ENCODE measurements around the gene CLDN14.

The CLDN14 gene

DNA sequence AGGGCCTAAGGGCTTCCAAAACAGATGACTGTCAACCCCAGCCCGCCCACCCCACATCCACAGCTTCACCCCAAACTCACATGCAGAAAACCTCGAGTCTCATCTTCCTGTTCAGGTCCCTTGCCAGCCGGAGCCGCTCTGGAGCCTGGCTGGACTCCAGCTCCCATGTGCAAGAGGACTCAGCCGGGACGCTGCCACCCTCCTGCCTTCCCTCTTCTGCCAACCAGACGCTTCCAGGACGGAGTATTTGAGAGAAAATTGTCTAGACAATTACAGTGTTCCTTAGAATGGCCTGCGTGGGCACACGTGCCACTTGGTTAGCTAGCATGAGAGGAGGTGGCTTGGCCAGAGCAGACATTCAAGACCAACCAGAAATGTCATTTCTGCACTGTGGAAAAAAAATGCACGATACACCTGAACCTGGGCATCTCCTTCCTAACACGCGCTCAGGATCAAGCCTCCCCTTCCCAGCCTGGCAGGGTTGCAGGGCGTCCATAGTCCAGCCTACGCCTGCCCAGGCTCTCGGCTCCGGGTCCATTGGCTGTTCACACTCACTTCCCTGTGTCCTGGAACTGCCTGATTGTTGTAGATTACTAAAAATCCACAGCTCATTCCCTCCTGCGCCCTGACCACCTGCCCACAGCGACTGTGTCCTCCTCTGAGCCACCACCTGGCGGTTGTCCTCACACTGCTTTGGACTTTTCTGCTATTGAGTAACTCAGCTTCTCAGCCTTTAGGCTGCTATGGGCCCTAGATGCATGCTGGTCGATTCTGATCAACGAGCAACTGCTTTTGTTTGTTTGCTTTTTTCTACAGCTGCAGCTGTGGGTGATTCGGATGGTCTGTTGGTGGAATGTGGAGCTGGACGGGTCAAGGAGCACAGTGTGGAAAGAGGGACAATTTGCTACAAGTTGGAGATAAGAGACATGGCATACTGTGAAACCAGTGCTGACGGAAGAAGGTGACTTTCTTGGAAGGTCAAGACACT, at the start of gene CLDN14:
TSS of gene CLDN14 (minus strand) at position 708 of the 988 bp plus-strand sequence. CDS start 18,427 bp downstream, outside the sequence.
- no peak for DNase-seq (ENCODE audit: low read depth in 2 of 2)

DNA sequence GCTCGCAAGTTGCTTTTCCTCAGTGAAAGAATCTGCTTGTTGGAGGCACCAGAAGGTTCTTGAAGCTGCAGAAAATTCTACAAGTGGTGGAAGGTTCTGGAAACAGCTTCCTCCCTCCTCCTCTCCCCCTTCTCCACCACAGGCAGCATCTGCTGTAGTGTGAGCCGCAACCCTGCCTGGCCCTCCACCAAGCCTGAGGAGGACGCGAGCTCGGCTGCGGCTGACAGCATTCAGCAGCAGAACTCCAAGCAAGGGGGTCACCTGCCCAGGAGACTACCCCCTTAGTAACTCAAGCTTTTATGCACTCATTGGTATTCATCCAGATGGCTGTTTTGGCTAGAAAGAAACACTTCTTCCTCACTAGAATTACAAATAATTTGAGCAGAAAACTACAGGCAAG, 48.8 kb upstream of the CLDN14 start:
- DNase-seq (ENCODE audit: low read depth in 2 of 2), result no peak

GRCh38 chr21:36527317-36527716, 47.4 kb upstream of the CLDN14 start:
- no peak for DNase-seq (ENCODE audit: low read depth in 2 of 2)

DNA sequence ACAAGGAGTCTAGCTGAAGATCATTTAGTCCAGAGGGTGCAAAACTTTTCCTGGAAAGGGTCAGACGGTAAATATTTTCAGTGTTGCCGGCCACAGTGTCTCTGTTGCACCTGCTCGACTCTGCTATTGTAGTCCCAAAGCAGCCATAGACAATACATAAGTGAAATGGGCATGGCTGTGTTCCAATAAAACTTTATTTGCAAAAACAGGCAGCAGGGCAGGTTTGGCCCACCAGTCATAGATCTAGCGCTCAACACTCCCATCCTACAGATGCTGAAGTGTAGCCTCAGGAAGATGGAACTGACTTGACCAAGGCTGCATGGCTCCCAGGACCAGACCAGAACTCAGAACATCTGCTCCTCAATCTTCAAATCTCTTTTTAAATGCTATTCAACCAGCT, 46.2 kb upstream of the CLDN14 start:
- DNase-seq (ENCODE audit: low read depth in 2 of 2), result no peak

DNA sequence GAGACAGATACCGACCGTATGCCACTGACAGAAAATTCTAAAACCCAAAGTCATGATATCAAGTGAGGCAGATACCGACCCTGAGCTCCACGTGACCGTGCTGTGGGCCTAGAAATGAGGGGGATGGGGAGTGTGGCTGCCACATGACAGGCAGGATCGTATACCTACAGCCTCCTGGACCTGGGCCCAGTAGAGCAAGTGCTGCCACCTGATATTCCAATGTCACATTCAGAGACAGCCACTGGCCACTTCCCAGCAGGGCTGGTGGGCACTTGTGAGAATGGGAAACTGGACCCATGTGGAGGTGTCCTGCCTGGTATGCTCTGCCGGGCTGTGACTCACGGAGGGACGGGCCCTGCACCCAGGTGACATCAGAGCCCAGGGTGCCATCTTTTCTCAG, 44.6 kb upstream of the CLDN14 start:
- no peak for DNase-seq (ENCODE audit: low read depth in 2 of 2)

DNA sequence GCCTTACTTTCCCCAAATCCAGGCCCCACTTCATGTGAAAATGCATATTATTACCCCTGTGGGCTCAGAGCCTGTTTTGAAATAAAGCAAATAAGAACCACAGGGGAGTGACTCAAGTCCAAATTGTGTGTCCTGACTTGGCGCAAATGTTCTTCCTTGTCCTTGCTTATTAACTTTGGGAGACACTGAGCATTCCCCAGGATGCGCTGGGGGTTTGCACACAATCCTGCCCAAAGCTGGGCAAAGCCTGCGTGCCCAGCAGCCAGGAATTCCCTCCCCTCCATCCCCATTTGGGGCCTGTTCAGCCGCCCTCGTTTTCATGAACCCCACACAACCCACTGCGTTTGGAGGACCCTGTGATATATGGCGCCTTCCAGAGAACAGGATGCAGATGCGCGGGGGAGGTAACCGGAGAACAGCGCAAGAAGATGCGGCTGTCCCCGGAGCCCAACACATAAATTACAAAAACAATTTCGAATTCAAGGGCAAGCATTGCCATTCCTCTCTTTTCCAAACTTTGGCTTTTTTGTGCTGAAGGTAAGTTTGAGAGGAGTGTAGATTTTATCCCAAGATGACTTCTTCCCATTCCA, 42.4 kb upstream of the CLDN14 start:
- DNase-seq (ENCODE audit: low read depth in 2 of 2), result no peak

- DNase-seq (ENCODE audit: low read depth in 2 of 2), result no peak
These were observed 39.1 kb upstream of the CLDN14 start for GRCh38 chr21:36518883-36519492.

GRCh38 chr21:36517366-36518075, 37.6 kb upstream of the CLDN14 start:
- DNase-seq (ENCODE audit: low read depth in 2 of 2), result no peak

DNA sequence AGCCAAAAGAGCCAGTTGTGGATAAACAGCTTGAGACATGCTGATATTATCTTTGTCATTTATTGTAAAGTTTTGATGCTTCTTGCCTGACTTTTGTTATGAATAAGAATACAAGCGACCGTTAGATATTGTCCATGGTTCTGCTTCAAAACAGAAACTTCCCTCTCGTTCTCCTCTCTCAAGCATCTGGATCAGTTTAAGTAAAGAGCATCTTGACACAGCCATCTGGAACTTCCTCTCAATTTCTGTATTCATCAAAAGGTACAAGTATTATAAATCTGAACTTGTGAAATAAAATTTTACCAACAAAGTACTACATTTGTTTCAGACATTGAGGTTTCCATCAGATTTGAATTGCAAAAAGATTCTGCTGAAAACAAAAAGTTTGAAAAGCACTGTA, 36.4 kb upstream of the CLDN14 start:
- peak in 1 of 2 experiments; percentile 6 for DNase-seq (ENCODE audit: low read depth in 2 of 2)

DNA sequence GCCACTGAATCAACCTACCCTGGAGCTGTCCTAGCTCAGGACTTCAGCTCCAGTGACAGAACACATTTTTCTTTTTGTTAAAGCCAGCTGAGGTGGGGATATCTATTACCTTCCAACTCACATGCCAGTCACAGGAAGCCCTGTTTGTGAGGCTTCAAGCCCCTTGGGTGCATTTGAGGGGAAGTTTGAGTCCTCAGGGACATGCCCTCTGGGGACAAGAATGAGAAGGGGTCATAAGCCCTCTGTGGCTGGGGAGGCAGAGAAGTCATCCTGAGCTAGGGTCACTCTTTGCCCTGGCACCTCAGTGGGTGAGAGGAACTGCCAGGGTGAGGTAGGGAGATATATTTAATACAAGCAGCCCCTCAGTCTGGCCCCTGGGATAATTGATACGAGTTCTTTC, 33.5 kb upstream of the CLDN14 start:
- no peak for DNase-seq (ENCODE audit: low read depth in 2 of 2)

GRCh38 chr21:36512971-36513370, 33.0 kb upstream of the CLDN14 start:
- no peak for DNase-seq (ENCODE audit: low read depth in 2 of 2)

DNA sequence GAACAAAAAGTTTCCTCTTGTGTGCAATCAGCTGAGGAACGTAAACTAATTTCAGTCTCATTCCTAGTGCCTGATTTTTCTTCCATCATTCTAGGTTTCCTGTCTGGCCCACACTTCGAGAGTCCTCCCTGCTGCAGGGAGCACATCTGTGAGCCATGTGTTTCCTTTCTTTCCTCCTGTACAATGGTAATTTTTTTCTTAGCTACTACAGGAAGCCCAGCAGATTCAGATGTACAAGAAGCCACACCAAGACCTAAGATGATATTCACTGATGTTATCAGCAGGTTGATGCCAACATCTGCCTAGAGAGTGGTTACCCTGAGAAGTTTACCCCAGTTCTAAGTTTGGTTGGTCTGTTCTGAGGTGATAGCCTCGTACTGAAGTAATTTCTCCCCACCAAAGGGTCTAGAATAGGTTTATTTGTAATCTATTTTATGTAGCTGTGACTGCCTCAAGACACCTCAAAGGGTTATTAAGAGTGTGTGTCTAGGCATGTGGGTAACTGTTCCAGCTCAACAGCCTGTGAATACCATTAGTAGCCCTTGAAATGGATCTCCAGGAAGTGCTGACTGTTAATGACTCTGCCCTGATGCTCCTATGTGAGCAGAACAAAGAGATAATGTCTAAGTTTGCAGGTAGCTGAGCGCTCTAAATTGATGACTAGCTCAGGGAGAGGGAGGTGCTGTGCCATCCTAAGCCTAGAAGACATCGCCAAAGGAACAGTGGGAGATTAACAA, 31.7 kb upstream of the CLDN14 start:
- peak; percentile 44 for DNase-seq (ENCODE audit: low read depth in 2 of 2)

DNA sequence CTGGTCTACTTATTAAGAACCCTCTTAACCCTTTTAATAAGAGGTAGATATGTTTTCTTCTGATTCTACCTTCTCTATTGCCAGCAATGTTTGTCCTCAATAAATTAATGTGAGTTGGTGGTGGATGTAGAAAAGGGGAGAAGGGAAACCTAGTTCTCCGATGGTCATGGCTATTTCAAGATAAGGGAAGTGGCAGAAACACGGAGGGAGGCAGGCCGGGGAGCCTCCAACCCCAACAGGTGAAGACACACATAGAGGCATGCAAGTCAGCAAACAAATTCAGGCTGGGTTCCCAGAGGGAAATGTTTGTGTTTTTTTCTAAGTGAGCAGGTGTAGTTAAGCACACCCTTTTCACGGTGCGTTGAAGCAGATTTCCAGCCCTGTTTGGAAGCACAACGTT, 31.0 kb upstream of the CLDN14 start:
- no peak for DNase-seq (ENCODE audit: low read depth in 2 of 2)

DNA sequence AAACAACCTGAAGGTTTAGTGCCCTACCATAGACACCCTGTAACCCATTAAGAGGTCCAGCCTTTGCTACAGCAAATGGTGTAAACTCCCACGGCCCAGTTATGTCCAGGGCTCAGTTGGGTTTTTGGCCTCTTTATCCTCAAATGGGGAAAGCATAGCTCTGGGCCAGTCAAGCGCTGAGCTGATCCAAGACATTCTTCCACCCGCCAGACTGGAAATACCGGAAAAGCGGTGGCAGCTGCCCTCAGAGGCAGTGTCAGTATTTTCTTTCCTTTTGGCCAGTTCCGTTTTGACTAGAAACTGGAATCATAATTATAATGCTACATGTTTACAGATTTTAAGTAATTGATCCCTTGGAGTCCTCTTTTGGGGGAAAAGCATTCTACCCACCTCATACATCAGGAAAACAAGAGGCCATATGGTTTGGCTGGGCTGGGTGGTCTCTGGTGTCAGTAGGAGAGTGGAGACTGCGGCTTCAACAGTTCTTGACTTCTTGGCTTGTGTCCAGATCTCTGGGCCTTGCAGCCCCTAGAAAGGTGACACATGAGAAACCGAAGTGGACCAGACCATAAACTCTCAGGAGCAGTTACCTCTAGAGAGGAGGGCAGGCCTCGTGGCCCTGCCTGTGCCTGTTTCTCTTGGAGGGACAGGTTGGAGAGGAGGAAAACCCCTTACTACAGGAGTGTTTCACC, 30.2 kb upstream of the CLDN14 start:
- DNase-seq (ENCODE audit: low read depth in 2 of 2), result no peak

DNA sequence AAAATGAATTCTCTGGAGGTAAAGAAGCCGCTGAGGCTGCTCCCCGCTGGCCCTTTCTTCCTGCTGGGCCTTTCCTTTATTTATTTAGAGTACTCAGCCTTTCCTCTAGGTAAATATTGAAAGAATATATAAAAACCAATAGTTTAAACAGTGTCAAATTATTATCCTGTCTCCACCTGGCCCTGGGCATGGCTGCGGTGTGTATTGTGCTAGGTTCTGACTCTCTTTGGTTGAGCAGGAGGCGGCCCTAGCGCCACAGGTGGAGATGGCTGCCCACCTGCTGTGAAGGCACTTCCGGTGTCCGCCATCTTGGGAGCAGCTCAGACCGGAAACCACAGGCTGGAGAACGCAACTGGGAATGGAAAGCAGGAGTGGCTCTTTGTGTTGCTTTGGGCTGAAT, 29.0 kb upstream of the CLDN14 start:
- DNase-seq (ENCODE audit: low read depth in 2 of 2), result no peak

- DNase-seq (ENCODE audit: low read depth in 2 of 2), result no peak
These were observed 27.6 kb upstream of the CLDN14 start for GRCh38 chr21:36507397-36508018.

DNA sequence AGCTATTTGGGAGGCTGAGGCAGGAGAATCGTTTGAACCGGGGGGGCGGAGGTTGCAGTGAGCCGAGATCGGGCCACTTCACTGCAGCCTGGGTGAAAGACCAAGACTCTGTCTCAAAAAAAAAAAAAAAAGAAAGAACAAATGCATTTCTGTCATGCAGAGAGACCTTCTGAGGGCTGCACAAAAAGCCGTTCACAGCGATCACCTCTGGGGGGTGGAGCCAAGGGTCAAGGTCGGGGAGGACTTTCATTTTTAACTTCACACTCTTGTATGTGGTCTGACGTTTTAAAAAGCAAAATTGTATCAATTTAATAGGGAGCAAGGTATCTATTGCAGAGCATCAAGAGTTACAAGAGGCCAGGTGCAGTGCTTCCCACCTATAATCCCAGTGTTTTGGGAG, 26.6 kb upstream of the CLDN14 start:
- DNase-seq (ENCODE audit: low read depth in 2 of 2), result no peak

DNA sequence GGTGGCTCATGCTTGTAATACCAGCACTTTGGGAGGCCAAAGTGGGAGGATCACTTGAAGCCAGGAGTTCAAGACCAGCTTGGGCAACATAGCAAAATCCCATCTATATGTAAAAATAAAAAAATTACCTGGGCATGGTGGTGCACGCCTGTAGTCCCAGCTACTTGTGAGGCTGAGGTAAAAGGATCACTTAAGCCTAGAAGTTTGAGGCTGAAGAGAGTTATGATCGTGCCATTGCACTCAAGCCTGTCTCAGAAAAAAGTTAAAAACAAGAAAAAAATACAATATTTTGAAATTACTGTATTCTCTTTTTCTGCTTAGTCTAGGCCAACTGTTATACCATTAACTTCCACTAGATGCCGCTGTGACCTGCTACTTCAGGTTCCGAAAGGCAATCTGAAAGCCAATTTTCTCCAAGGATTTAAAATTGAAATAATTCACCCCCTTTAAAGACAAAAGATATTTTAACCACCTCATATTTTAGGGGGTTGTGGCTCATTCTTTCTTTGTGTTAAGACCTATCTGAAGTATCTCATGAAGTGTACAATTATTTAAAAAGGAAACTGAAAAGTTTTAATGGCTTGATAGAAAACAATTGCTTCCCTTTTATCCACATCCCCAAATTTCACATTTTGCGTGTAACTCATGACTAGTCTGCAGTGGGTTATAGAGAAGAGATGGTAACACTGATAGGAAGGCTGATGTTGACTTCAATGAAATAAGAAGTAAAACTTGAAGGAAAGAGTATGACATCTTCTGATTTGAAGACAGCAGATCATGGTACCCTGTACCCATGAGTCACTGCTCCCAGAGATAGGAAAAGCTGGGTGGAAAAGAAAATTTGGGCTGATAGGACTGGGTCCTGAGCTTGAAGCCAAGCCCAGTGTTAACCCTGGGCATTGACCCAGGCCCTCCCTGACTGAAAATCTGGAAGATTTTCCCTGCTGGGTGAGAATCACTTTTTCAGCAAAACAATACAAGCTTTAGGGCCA, 24.4 kb upstream of the CLDN14 start:
- DNase-seq (ENCODE audit: low read depth in 2 of 2), result peak in 1 of 2 experiments; percentile 21

DNA sequence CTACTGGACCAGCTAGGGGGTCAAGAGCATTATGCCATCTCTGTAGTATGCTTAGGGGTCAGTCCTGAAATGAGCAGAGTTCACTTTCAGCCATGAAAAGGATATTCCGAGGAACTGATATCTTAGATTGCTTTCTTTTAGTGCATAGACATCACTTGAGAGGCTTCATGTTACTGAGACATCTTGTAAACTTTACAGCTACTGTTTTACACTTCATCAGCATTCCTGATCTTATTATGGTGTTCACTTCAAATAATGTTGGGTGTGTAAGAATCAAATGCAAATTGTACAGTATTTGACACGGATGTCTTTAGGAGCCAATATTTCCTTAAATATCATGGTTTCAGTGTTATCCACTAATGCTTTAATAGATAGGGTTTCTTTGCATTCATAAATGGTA, 22.4 kb upstream of the CLDN14 start:
- DNase-seq (ENCODE audit: low read depth in 2 of 2), result no peak

Measured in fibroblast of skin of left quadriceps (primary cell).